ENCODE measurements around the gene MRI1.
A peak's percentile ranks its signal among the peaks of the same experiment; 100 is the strongest.

The MRI1 gene

DNA sequence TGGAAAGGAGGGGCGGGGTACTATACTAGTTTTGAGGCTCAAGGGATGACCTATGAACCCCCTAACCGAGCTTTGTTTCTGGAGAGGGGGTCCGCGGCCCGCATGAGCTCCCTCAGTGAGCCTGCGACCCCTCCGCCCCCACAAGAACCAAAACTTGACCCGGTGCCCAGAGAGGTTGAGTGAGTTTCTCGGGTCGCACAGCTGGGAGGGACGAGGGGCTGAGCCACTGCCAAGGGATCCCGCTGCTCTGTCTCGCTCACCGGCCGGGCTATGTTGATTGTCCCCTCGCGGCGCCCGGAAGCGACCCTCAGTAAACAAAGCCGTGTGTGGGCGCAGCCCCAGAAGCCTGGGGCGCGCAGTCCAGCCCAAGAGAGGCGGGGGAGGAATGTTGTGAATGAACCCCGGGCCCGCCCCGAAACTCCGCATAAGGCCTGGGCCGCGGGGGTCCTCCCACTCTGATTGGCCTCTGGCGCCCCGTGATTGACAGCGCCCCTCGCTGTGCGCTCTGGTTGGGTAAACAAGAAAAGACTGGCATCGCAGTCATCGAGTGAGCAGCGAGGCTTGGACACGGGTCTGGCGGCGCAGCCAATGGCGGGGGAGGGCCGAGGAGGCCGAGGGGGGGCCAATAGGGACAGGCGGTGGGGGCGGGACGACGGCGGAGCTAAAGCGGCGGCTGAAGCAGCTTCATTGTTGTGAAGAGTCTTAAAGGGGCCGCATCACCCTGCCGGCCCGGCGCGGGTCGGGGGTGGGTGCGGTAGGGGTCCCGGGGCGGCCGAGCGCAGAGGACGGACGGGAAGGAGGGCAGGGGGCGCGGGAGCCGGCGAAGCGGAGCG, 30.7 kb downstream of the MRI1 start, which contains the start of gene ZSWIM4:
Gene ZSWIM4, plus strand, starts transcription at position 687 of the 833 bp plus-strand sequence. CDS start 206 bp downstream, outside the sequence.
- FAIRE-seq, result no peak
- peak; percentile 94 for DNase-seq (ENCODE audit: insufficient read length, low spot score)
- TF ChIP-seq POLR2A (IDR thresholded peaks at IDR 0.05; ENCODE audit: low read depth, low read length), result peak; percentile 21; the same call in 1 of the 2 replicates

DNA sequence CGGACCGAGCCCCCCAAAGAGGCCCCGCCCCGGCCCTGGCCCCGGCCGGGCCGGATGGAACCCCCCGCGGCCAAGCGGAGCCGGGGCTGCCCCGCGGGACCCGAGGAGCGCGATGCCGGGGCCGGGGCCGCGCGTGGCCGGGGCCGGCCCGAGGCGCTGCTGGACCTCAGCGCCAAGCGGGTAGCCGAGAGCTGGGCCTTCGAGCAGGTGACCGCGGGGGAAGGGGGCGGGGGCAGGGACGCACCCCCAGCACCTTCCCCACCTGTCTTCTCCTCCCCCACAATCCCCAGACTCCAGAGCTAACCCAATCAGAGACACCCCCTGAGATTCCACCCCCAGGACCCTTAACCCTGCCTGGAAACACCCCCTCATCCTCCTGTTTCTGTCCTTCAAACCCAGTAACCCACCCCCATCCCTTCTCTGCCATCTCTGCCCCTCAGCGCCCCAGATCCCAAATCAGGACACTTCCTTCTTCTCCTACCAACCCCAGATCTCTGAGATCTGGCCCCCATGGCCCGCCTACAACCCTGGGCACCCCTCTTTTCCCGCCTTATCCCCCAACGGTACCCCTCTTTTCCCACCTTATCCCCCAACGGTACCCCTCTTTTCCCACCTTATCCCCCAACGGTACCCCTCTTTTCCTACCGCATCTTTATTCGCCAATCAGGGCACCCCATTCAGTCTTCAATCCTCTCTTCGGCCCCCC, 31.4 kb downstream of the MRI1 start:
- TF ChIP-seq POLR2A (IDR thresholded peaks at IDR 0.05; ENCODE audit: low read depth, low read length), result no peak
- FAIRE-seq (no peak), DNase-seq (ENCODE audit: insufficient read length, low spot score) (peak; percentile 31)

- TF ChIP-seq POLR2A (IDR thresholded peaks at IDR 0.05; ENCODE audit: low read depth, low read length), result no peak
- DNase-seq (ENCODE audit: insufficient read length, low spot score) (peak; percentile 87), FAIRE-seq (peak; percentile 82)
These were observed 32.2 kb downstream of the MRI1 start for GRCh38 chr19:13796301-13797057.

DNA sequence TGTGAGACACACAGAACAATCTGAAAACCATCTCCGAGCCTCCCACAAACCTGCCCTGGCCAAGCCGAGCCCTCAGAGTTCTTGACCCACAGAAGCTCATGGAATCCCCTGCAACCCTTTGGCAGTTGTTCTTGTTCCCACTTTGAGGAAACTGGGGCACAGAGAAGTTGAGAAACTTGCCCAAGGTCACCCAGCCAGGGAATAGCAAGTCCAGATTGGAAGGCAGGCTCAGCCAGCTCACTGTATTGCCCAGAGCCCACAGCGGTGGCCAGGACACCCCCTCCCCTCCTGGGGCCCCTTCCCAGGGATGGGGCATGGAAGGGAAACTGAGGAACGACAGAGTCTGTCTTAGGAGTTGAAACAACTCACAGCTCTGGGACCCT, 32.7 kb downstream of the MRI1 start:
- FAIRE-seq (no peak), DNase-seq (ENCODE audit: insufficient read length, low spot score) (no peak)
- TF ChIP-seq POLR2A (IDR thresholded peaks at IDR 0.05; ENCODE audit: low read depth, low read length), result no peak

DNA sequence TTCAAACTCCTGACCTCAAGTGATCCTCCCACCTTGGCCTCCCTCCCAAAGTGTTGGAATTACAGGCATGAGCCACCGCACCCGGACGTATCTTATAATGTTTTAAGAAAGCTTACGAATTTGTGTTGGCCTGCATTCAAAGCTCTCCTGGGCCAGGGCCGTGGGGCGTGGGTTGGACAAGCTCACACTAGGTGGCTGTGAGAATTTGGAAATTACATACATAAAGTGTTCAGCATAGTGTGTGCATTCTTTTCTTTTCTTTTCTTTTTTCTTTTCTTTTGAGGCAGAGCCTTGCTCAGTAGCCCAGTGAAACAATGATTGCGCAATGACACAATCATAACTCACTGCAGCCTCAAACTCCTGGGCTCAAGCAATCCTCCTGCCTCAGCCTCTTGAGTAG, 33.5 kb downstream of the MRI1 start:
- FAIRE-seq (no peak), DNase-seq (ENCODE audit: insufficient read length, low spot score) (no peak)
- no peak for TF ChIP-seq POLR2A (IDR thresholded peaks at IDR 0.05; ENCODE audit: low read depth, low read length)

DNA sequence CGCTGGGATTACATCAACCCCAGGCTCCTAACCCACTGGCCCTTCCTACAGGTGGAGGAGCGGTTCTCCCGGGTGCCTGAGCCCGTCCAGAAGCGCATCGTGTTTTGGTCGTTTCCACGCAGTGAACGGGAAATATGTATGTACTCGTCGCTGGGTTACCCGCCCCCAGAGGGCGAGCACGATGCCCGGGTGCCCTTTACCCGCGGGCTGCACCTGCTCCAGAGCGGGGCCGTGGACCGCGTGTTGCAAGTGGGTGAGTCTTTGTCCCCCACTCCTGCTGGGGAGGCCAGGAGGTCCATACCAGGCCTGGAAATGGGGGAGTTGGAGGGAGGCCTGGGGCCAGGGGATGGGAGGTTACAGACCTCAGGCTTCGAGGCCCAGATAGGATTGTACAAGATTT, 35.3 kb downstream of the MRI1 start:
- no peak for TF ChIP-seq POLR2A (IDR thresholded peaks at IDR 0.05; ENCODE audit: low read depth, low read length)
- no peak for DNase-seq (ENCODE audit: insufficient read length, low spot score)
- FAIRE-seq, result no peak

DNA sequence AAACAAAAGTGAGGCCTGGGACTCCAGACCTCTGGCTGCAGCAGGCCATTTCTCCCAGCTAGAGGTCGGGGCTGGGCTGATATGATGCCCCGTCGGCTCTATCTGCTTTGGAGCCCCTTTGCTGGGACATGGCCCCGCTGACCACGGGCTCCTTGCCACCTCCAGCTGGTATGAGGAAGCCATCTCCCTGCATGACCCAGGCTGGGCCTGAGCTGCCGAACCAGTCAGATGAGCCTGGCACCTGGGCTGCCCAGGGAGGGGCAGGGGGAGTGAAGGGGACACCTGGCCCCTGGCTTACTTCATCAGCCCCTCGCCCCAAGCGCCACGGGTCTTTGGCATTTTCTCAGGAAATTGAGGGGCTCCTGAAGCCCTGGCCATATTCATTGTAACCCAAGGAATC, 38.7 kb downstream of the MRI1 start:
- TF ChIP-seq POLR2A (IDR thresholded peaks at IDR 0.05; ENCODE audit: low read depth, low read length), result no peak
- DNase-seq (ENCODE audit: insufficient read length, low spot score), result no peak
- no peak for FAIRE-seq

GRCh38 chr19:13804830-13805683, 40.7 kb downstream of the MRI1 start:
- FAIRE-seq (no peak), DNase-seq (ENCODE audit: insufficient read length, low spot score) (no peak)
- no peak for TF ChIP-seq POLR2A (IDR thresholded peaks at IDR 0.05; ENCODE audit: low read depth, low read length)

- FAIRE-seq (no peak), DNase-seq (ENCODE audit: insufficient read length, low spot score) (no peak)
- no peak for TF ChIP-seq POLR2A (IDR thresholded peaks at IDR 0.05; ENCODE audit: low read depth, low read length)
These were observed 42.4 kb downstream of the MRI1 start for GRCh38 chr19:13806728-13807127.

GRCh38 chr19:13807421-13808021, 43.2 kb downstream of the MRI1 start:
- DNase-seq (ENCODE audit: insufficient read length, low spot score) (no peak), FAIRE-seq (no peak)
- TF ChIP-seq POLR2A (IDR thresholded peaks at IDR 0.05; ENCODE audit: low read depth, low read length), result no peak

- TF ChIP-seq POLR2A (IDR thresholded peaks at IDR 0.05; ENCODE audit: low read depth, low read length), result no peak
- FAIRE-seq, result no peak
- DNase-seq (ENCODE audit: insufficient read length, low spot score), result no peak
These were observed 44.5 kb downstream of the MRI1 start for GRCh38 chr19:13808856-13809255.

DNA sequence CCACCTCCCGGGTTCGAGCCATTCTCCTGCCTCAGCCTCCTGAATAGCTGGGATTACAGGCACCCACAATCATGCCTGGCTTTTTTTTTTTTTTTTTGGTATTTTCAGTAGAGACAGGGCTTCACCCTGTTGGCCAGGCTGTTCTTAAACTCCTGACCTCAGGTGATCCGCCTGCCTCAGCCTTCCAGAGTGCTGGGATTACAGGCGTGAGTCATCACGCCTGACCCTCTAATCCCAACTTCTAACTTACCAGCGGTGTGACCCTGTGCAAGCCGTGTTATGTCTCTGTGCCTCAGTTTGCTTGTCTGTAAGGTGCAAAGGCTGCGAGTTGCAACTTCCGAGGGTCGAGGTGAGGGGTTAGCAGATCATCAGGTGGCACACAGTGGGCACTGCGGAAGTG, 48.2 kb downstream of the MRI1 start:
- FAIRE-seq (no peak), DNase-seq (ENCODE audit: insufficient read length, low spot score) (no peak)
- TF ChIP-seq POLR2A (IDR thresholded peaks at IDR 0.05; ENCODE audit: low read depth, low read length), result no peak

DNA sequence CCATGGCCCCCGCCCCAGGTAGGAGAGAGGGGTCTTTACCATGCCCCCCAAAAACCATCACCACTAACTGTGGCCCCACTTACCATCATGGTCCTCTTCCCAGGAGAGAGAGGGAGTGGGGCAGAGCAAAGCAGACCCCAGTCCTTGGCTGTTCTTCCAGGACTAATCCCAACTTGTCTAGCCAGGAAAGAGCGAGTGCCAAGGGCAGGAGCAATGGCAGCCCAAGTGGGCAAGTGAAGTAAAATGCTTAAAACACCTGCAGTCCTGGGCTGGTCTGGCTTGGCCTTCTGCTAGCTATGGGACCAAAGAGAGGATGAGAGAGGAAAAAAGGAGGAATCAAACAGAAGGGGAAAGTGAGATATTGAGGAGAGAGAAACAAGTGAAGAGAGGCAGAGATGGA, 48.8 kb downstream of the MRI1 start:
- TF ChIP-seq POLR2A (IDR thresholded peaks at IDR 0.05; ENCODE audit: low read depth, low read length), result no peak
- DNase-seq (ENCODE audit: insufficient read length, low spot score) (no peak), FAIRE-seq (no peak)
